HCT116 (cell line): ENCODE results near the gene HMX1. TPM values are rescaled to one million over a fixed set of nuclear protein-coding genes. Genes with fewer than 3 reads are reported as not detected.
A peak's percentile ranks its signal among the peaks of the same experiment; 100 is the strongest.

Experiments used
- ATAC-seq: fragments of 200-7000 bp; cut with Tn5 transposase; 2 replicates; pipeline ENCODE4 v1.9.1; 2020; ENCODE audit warnings: mild to moderate bottlenecking, moderate library complexity
- Bru-seq: library from RNA; stranded (reverse); fragments of 400-500 nt; gene quantifications from one replicate; lab custom pipeline; 2021; lab: Mats Ljungman, UMichigan
- BruChase-seq, 2 experiments: library from RNA; stranded (reverse); fragments of 400-500 nt; gene quantifications; one replicate each; lab custom pipeline; 2021; lab: Mats Ljungman, UMichigan
- BruUV-seq: library from RNA; stranded (reverse); fragments of 400-500 nt; replicated peaks from 2 replicates; lab custom pipeline; 2021; lab: Mats Ljungman, UMichigan
- CTCF ChIA-PET: fragments of 300-600 bp; sonication (Branson Sonifier 250); formaldehyde crosslinking; loops from one replicate; lab custom pipeline; 2021; ENCODE audit warnings: antibody characterized with exemption; lab: Charles Lee
- POLR2A ChIA-PET: fragments of 300-600, 350-600 bp; sonication (Branson Sonifier 250); formaldehyde crosslinking; loops from one replicate; lab custom pipeline; 2021; ENCODE audit warnings: antibody characterized with exemption; lab: Charles Lee
- RAD21 ChIA-PET, 2 experiments: fragments of 300-600 bp; sonication (Branson Sonifier 250); formaldehyde crosslinking; loops; one replicate each; lab custom pipeline; 2023; ENCODE audit warnings: low total read pairs in 2 of 2; ENCODE audit not compliant: uncharacterized antibody in 2 of 2, unreplicated experiment in 2 of 2, low non-redundant PET in 1 of 2; lab: Charles Lee
- DNase-seq: peaks from one replicate; pipeline ENCODE4 v3.0.0-alpha.2; 2010; ENCODE audit warnings: low read depth, low spot score
- H2AFZ ChIP-seq: fragments of 200-600 bp; shearing (Covaris generic), sonication (generic); 2 replicates; pipeline ENCODE4 v1.6.1; 2017; ENCODE audit warnings: low read depth, mixed run types, mixed read lengths, antibody characterized with exemption, low read length; ENCODE audit not compliant: poor library complexity, severe bottlenecking
- H3K27ac ChIP-seq: 2 replicates; pipeline ENCODE4 v1.5.1; 2012; ENCODE audit warnings: low read depth, low read length
- H3K27me3 ChIP-seq: fragments of 200-600 bp; sonication (generic); 2 replicates; pipeline ENCODE4 v1.6.1; 2016; ENCODE audit warnings: mixed run types, low read length, mixed read lengths; ENCODE audit not compliant: insufficient read depth
- H3K36me3 ChIP-seq, 2 experiments: fragments of 200-500 bp in 1 of 2; fragments of 200-600 bp in 1 of 2; sonication (Bioruptor generic) in 1 of 2; sonication (generic) in 1 of 2; 2 replicates each; pipeline versions ENCODE4 v1.5.1 to v1.6.1; 2014 to 2016; ENCODE audit warnings: low read length in 2 of 2, inconsistent platforms in 1 of 2, mixed read lengths in 1 of 2, mixed run types in 1 of 2; ENCODE audit not compliant: insufficient read depth in 2 of 2, control insufficient read depth in 1 of 2
- H3K4me1 ChIP-seq, 2 experiments: fragments of 200-600 bp in 1 of 2; sonication (generic) in 1 of 2; 2 replicates each; pipeline versions ENCODE4 v1.5.1 to v1.6.1; 2012 to 2017; ENCODE audit warnings: low read length in 2 of 2, inconsistent platforms in 1 of 2, mild to moderate bottlenecking in 1 of 2, mixed read lengths in 1 of 2, mixed run types in 1 of 2, moderate library complexity in 1 of 2; ENCODE audit not compliant: insufficient read depth in 2 of 2, control insufficient read depth in 1 of 2
- H3K4me2 ChIP-seq: fragments of 200-600 bp; sonication (generic); 2 replicates; pipeline ENCODE4 v1.6.1; 2017; ENCODE audit warnings: mixed run types, low read length, mixed read lengths
- H3K4me3 ChIP-seq, 2 experiments: fragments of 200-600 bp in 1 of 2; sonication (generic) in 1 of 2; replicated peaks in 1 of 2; 2 replicates each; pipeline ENCODE4 v1.5.1; 2011 to 2016; ENCODE audit warnings: low read length in 2 of 2, control low read depth in 1 of 2, low read depth in 1 of 2, mild to moderate bottlenecking in 1 of 2, mixed read lengths in 1 of 2, mixed run types in 1 of 2
- H3K79me2 ChIP-seq: fragments of 200-600 bp; sonication (generic); 2 replicates; pipeline ENCODE4 v1.6.1; 2017; ENCODE audit warnings: mild to moderate bottlenecking, mixed run types, low read length, moderate library complexity, mixed read lengths; ENCODE audit not compliant: insufficient read depth
- H3K9ac ChIP-seq: fragments of 200-600 bp; sonication (generic); 2 replicates; pipeline ENCODE4 v1.6.1; 2016; ENCODE audit warnings: low read length, mixed read lengths
- H3K9me2 ChIP-seq: fragments of 200-600 bp; sonication (generic), shearing (Covaris generic); 2 replicates; pipeline ENCODE4 v1.6.1; 2017; ENCODE audit warnings: mixed run types, mild to moderate bottlenecking, moderate library complexity; ENCODE audit not compliant: insufficient read depth
- H3K9me3 ChIP-seq, 2 experiments: fragments of 200-500 bp in 1 of 2; fragments of 200-600 bp in 1 of 2; sonication (Bioruptor generic) in 1 of 2; sonication (generic) in 1 of 2; 2 replicates each; pipeline ENCODE4 v1.6.1; 2014 to 2017; ENCODE audit warnings: low read length in 2 of 2, mixed read lengths in 2 of 2, inconsistent platforms in 1 of 2, low read depth in 1 of 2, mild to moderate bottlenecking in 1 of 2, mixed run types in 1 of 2, moderate library complexity in 1 of 2; ENCODE audit not compliant: control insufficient read depth in 1 of 2, insufficient read depth in 1 of 2
- H4K20me1 ChIP-seq: fragments of 200-600 bp; sonication (generic), shearing (Covaris generic); 2 replicates; pipeline ENCODE4 v1.6.1; 2017; ENCODE audit warnings: mixed run types, mild to moderate bottlenecking, moderate library complexity; ENCODE audit not compliant: insufficient read depth
- ATF3 ChIP-seq: IDR thresholded peaks from 2 replicates; pipeline ENCODE4 v1.6.1; 2012
- CBX3 ChIP-seq: IDR thresholded peaks from 2 replicates; pipeline ENCODE4 v1.6.1; 2012; ENCODE audit warnings: low read depth
- CEBPB ChIP-seq: IDR thresholded peaks from 2 replicates; pipeline ENCODE4 v1.6.1; 2012; ENCODE audit warnings: low read depth
- EGR1 ChIP-seq: IDR thresholded peaks from 2 replicates; pipeline ENCODE4 v1.6.1; 2012; ENCODE audit warnings: low read depth
- EZH2 ChIP-seq: fragments of 200-600 bp; sonication (generic); IDR thresholded peaks from 2 replicates; pipeline ENCODE4 v1.6.1; 2017; ENCODE audit warnings: antibody characterized with exemption, mixed run types
- EZH2phosphoT487 ChIP-seq: fragments of 200-600 bp; IDR thresholded peaks from 2 replicates; pipeline ENCODE4 v1.6.1; 2018; ENCODE audit warnings: antibody characterized with exemption, borderline replicate concordance
- FOSL1 ChIP-seq: IDR thresholded peaks from 2 replicates; pipeline ENCODE4 v1.6.1; 2012; ENCODE audit warnings: low read depth
- JUND ChIP-seq: IDR thresholded peaks from 2 replicates; pipeline ENCODE4 v1.6.1; 2012
- POLR2A ChIP-seq: IDR thresholded peaks from 2 replicates; pipeline ENCODE4 v1.7.0; 2011; ENCODE audit warnings: borderline replicate concordance; ENCODE audit not compliant: insufficient read depth, insufficient read length; ENCODE audit errors: extremely low read depth
- POLR2AphosphoS5 ChIP-seq: IDR thresholded peaks from 2 replicates; pipeline ENCODE4 v1.6.1; 2011; ENCODE audit warnings: mild to moderate bottlenecking, low read depth, low read length, moderate library complexity
- RAD21 ChIP-seq: IDR thresholded peaks from 2 replicates; pipeline ENCODE4 v1.6.1; 2012; ENCODE audit warnings: low read depth, mild to moderate bottlenecking
- SIN3A ChIP-seq: IDR thresholded peaks from 2 replicates; pipeline ENCODE4 v1.6.1; 2012; ENCODE audit warnings: low read depth
- SRF ChIP-seq: IDR thresholded peaks from 2 replicates; pipeline ENCODE4 v1.6.1; 2012; ENCODE audit warnings: low read depth
- YY1 ChIP-seq: IDR thresholded peaks from 2 replicates; pipeline ENCODE4 v1.6.1; 2011; ENCODE audit warnings: low read length, low read depth, moderate library complexity, mild to moderate bottlenecking; ENCODE audit not compliant: insufficient replicate concordance; ENCODE audit errors: extremely low read depth
- ZBTB33 ChIP-seq: IDR thresholded peaks from 2 replicates; pipeline ENCODE4 v1.6.1; 2011; ENCODE audit warnings: mild to moderate bottlenecking, low read length, moderate library complexity; ENCODE audit not compliant: insufficient replicate concordance; ENCODE audit errors: extremely low read depth
- ZNF274 ChIP-seq: fragments of 200-500 bp; sonication (Bioruptor generic); IDR thresholded peaks from 2 replicates; pipeline ENCODE4 v1.6.1; 2014; ENCODE audit warnings: mild to moderate bottlenecking, low read depth, low read length, inconsistent platforms
- intact Hi-C: fragments of 100-400 bp; cut with micrococcal nuclease; formaldehyde crosslinking; loops from 2 replicates; pipeline ENCODE4 v1.10.0; 2022
- long read RNA-seq: library from polyadenylated mRNA; unstranded; transcript quantifications from one replicate; pipeline ENCODE4 v2.0.0, GENCODE V29; 2021; ENCODE audit not compliant: unreplicated experiment
- polyA plus RNA-seq: library from polyadenylated mRNA; unstranded; fragments of >200 nt; gene quantifications from 2 replicates; pipeline ENCODE4 v1.2.1, GENCODE V29; 2012; ENCODE audit warnings: missing spikeins
- total RNA-seq: library from RNA; stranded (reverse); gene quantifications from one replicate; pipeline ENCODE4 v1.2.1, GENCODE V29; 2021; ENCODE audit not compliant: unreplicated experiment

The HMX1 gene
- total RNA-seq, result 0.39 TPM
- polyA plus RNA-seq, result 0.18 and 0.26 TPM in 2 replicates
- Bru-seq, nascent RNA, result percentile 17 among the genes with signal in this experiment
- percentile 4 among the genes with signal in this experiment for BruChase-seq, experiment 1, labeled RNA remaining after a 6-hour chase
- percentile 15 among the genes with signal in this experiment for BruChase-seq, experiment 2, labeled RNA remaining after a 2-hour chase
- long read RNA-seq, partial matches to known transcripts, result 0 of 1 reads
- long read RNA-seq, other reads (novel, unspliced or antisense), result 1 of 1 reads

DNA sequence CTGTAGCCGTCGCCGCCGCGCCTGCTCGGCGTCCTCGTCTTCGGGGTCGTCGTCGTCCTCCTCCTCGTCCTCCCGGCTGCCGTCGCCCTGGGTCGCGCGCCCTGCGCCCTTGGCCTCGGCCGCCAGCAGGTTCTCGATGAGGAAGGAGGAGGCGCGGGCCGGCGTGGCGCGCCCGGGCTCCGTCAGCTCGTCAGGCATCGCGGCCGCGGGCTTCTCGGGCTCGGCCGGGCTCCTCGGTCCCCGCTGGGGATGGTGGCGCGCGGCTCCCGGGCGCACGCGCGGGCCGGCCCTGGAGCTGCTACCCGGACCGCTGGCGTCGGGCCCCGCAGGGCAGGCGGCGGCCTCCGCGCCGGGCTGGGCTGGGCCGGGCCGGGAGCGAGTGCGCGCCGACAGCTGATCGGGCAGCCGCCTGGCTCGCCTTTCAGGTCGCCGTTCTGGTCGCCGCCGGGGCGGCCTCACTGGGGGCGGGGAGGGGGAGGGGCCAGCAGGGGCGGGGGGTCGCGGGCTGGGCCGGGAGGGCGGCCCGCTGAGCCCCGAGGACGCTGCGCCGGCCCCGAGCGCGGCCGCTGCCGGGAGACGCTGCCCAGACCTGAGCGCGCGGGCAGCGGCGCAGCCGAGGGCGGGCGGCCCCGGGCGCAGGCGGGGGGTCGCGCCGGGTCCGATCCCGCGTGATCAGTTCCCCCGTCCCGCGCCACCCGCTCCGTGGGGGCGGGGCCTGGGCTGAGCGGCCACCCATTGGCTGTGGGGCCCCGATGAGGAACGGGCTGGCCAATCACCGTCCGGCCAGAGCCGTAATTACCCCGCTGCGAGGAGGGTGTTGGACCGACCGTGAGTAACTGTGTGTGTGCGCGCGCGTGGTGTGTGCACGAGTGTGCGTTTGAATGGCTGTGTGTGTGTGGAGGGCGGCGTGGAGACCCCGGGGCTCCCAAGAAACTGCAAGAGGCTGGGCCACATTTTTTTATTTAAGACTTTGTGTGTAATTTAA, at the start of gene HMX1:
Gene HMX1 (minus strand): TSS at position 423 of the 985 bp plus-strand sequence. CDS start 225 bp downstream, at position 198.
- Histone ChIP-seq H4K20me1 (no peaks in the 10 kb centered on the region), H3K9ac (no peak within 1 kb of the TSS), H3K9me3 (no peaks in the 10 kb centered on the region), H3K9me2 (no peaks in the 10 kb centered on the region), H3K4me3 (no peak within 1 kb of the TSS), H3K27ac (no peak within 1 kb of the TSS), H3K36me3 (no peaks in the 10 kb centered on the region), H3K27me3 (peaks cover 7% of the 10 kb centered on the region; the same call in 1 of the 2 replicates), H3K4me2 (no peak within 1 kb of the TSS), H3K4me1 (no peaks in the 10 kb centered on the region), H3K79me2 (no peaks in the 10 kb centered on the region), H2AFZ (no peak within 1 kb of the TSS)
- no peak for DNase-seq
- BruUV-seq, result no TSS peak
- ATAC-seq, result peak; percentile 40; the same call in 1 of the 2 replicates
- CTCF ChIA-PET, result no interaction called here
- RAD21 ChIA-PET, result no interaction called here
- POLR2A ChIA-PET, result no interaction called here
- intact Hi-C loops, result no loop called here
- TF ChIP-seq ZNF274, result no peak
- TF ChIP-seq EZH2, result no peak
- no peak for TF ChIP-seq POLR2A
- TF ChIP-seq CEBPB, result no peak
- no peak for TF ChIP-seq YY1
- TF ChIP-seq JUND, result no peak

DNA sequence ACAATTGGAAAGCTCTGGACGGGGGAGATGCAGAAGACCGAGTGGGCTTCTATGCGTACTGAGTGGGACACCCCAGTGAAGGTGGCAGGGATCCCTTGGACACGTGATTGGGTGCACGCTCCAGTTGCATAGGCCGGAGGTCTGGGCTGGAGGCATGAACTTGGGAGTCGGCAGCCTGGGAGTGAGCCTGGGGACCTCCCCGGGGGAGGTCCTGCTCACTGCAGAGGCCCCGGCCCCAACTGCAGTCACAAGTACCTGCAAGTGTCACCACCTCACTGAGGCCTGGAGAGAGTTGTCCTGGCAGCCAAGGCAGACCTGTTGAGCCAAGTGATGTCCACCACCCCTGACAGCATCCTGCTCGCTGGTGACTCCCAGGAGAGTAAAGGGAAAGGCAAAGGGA, 49.3 kb upstream of the HMX1 start:
- Histone ChIP-seq H3K9me2 (no peaks in the 10 kb centered on the region), H3K27ac (no peak overlapping the region), H4K20me1 (no peaks in the 10 kb centered on the region), H3K4me2 (no peak overlapping the region), H3K4me3 (no peak overlapping the region), H3K4me1 (0 out of 4 replicates have a peak, but pooled peaks cover 0 to 2% of the 10 kb centered on the region in 2 experiments), H3K79me2 (no peaks in the 10 kb centered on the region), H3K9me3 (no peaks in the 10 kb centered on the region), H3K36me3 (no peaks in the 10 kb centered on the region), H3K9ac (no peak overlapping the region), H3K27me3 (no peaks in the 10 kb centered on the region; the same call in 1 of the 2 replicates), H2AFZ (no peak overlapping the region)
- DNase-seq (no peak), ATAC-seq (no peak)
- intact Hi-C loops, result no loop called here
- RAD21 ChIA-PET, result no interaction called here
- POLR2A ChIA-PET, result no interaction called here
- no TSS peak for BruUV-seq
- CTCF ChIA-PET, result interaction anchor here (1.2 to 1.3 kb wide), 2 partner anchors 233 to 324 kb away, joined by 3 to 4 read pairs; no protein-coding TSS in a partner anchor
- TF ChIP-seq ATF3 (no peak), JUND (no peak), CEBPB (no peak), CBX3 (no peak), EZH2phosphoT487 (no peak), SIN3A (no peak), FOSL1 (no peak), RAD21 (no peak), SRF (no peak), ZBTB33 (no peak), POLR2AphosphoS5 (no peak), EGR1 (no peak), ZNF274 (no peak)
